ENCODE data around the gene FAM136A. TPM values are rescaled to one million over a fixed set of nuclear protein-coding genes. Genes with fewer than 3 reads are reported as not detected.
"Not testable (repeated sequence)": the region's sequence is repeated elsewhere in the genome, so short reads cannot be mapped to it uniquely, and the experiment has no call there.

The FAM136A gene
- total RNA-seq: 29.3 TPM

DNA sequence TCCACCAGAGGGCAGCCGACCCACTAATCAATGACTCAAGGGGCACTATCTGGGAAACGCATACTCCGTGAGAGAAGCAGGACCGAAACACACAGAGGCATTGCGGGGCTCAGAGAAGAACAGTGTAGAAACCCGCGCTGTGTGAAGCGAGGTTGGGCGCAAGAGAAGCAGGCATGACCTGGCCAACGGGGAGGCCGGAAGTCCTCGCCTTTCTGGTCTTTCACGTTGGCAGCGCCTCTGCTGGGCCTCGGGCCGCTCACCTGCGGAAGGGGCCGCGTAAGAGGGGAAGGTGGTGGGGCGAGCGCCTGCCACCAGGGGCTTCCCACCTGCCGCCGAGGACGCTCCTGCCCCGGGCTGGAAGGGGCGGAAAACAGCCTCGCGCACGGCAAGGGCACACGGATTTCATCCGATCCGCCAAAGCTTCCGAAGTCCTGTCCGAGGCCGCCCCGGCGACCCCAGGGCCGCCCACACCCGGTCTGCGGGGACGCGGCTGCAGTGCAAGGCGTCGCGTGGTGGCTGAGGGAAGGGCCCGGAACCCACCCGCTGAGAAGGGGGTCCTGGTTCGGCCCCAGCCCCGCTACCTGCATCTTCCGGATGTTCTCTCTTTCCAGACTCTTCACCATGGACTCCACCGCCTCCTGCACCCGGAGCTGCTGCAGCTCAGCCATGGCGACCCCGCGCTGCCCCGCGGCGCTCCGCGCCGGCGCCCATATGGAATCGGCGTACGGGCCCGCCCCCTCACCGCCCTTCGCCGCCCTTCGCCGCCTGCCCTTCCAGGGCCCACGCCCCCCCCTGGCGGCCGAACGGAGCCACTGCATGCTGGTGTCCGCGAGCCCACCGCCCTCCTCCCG is at the start of gene FAM136A:
Gene FAM136A, minus strand, starts transcription at position 724 of the 851 bp plus-strand sequence. Its CDS starts 56 bp downstream, at position 668.
- DNase-seq (ENCODE audit: low spot score): peak; percentile 87

GRCh38 chr2:70349921-70350685 is 48.2 kb upstream of the FAM136A start:
- DNase-seq (ENCODE audit: low spot score): no peak

DNA sequence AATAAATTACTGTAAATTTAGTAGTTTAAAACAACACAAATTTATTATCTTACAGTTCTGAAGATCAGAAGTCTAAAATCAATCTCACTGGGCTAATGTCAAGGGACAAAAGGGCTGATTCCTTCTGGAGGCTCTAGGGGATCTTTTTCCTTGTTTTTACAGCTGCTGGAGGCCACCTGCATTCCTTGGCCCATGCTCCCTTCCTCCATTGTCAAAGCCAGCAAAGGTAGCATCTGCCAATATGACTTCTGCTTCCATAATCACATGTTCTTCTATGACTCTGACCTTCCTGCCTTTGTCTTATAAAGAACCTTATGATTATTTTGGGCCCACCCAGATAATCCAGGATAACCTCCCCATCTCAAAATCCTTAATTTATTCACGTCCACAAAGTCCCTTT is 46.0 kb upstream of the FAM136A start:
- DNase-seq (ENCODE audit: low spot score): no peak

DNA sequence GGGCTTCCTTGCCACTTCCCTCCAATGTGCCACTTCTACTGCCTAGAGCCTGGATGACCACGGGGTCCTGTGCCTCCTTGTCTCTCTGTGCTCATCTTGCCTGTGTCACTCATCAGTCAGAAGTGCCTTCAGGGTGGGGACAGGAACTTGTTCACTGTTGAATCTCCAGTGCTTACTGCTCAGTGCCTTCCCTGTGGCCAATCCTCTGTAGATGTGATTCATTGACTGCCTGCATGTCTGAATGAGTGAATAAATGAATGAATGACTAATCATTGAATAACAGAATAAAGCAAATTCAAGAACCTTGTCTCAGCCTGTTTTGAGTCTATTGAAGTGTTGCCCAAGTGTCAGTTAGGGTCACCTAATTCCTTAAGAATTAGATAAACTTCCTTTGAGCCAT is 42.3 kb upstream of the FAM136A start:
- DNase-seq (ENCODE audit: low spot score): no peak

DNA sequence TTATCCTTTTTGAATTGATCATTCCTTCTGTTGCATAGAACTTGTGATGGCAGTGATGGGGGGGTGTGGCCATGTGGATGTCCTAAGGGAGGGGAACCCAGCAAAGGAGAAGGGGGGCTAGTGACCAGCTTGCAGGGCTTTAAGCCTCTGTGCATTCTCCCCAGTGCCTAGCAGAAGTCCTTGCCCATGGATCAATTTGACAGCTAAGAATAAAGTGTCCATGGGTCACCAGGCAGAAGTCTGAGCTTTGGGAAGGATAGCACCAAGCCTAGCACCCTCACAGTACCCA is 39.6 kb upstream of the FAM136A start:
- no peak for DNase-seq (ENCODE audit: low spot score)

DNA sequence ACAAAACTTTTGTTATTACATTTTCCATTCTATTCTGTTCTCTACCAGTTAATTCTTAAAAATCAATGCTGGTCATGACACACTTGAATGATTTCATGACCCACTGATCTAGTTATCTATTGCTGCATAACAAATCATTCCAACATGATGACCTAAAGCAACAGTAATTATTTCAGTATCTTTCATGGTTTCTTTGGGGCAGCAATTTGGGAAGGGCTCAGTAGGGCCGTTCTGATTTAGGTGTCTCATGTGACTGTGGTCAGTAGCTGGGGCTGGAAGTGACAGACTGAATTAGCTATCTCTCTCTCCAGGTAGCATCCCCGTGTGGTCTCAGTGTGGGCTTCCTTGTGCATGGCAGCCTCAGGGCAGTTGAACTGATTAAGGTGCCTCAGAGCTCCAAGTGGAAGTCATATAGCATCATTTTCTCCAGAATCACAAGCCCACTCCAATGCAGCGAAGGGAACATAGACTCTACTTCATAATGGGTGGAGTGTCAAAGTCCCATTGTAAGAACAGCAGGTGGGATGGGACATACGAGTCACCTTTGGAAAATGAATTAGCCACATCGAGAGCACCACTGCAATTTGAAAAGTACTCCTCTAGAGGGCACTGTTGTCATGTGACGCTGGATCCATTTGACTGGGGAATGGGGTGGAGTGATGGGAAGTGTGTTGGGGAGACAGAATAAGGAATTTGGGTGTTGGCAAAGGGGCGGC is 39.1 kb upstream of the FAM136A start:
- DNase-seq (ENCODE audit: low spot score): peak; percentile 45

GRCh38 chr2:70340075-70340474 is 38.2 kb upstream of the FAM136A start:
- DNase-seq (ENCODE audit: low spot score): no peak

- no peak for DNase-seq (ENCODE audit: low spot score)
Measured at GRCh38 chr2:70336552-70336951, 34.7 kb upstream of the FAM136A start.

DNA sequence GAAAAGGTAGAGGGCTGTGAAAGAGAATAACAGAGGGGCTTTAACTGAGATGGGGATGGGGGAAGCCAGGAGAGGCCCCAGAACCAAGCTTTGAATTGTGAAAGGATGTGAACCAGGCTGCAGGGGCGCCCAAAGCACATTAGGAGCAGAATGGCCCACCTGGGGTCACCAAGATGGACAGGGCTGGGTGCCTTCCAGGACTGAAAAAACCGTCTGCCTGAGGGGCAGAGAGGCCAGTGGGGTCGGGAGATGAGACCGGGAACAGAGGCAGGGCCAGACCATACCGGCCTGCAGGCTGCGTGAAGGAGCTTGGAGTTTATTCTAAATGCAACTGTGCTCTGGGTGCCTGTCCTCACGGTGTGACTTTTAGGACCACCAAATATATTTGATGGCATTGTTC is 29.1 kb upstream of the FAM136A start:
- no peak for DNase-seq (ENCODE audit: low spot score)

DNA sequence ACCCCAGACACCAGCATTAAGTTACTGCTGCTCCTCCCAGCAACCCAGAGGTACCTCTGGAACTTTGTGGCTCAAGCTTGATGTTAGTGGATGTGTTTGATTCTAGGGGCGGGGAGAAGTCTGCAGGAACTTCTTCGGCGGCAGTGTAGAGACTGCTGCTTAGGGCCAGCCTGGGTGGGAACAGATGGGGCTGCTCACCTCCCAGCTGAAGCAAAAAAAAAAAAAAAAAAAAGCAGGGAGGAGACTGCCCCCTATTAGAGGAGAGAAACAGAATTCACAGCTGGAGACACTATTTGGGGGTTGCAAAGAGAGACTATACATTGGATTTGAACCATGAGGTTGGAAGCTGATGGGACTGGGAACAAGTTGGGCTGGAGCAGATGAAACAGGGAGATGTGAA is 28.6 kb upstream of the FAM136A start:
- no peak for DNase-seq (ENCODE audit: low spot score)

DNA sequence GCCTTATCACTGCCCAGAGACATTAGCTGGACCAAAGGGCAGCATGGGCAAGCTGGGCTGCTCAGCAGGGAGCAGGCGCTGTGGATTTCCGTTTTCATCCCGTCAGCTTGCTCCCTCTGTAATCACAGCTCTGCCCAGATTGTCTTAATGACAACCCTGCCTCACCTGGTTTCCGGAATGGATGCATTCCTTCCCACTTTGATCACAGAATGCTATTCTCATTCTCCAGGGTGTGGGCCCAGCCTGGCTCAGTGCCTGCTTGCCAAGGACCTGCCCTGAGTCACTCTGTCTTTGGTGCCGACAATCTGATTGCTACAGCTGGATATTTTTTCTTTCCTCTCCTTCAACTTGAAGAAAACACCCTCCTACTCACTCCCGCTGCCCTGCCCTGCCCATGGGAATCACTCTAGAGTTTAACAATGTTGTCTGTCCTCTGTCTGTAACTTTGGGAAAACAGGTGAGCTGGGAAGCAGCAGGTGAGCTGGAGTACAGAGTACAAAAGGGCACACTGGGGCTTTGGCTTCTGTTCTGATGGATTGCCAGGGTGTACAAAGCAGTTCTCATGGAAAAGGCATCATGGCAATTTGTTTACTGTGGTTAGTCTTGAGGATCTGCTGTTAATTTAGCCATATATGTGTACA is 27.2 kb upstream of the FAM136A start:
- DNase-seq (ENCODE audit: low spot score): peak; percentile 79

GRCh38 chr2:70325875-70326274 is 24.0 kb upstream of the FAM136A start:
- DNase-seq (ENCODE audit: low spot score): no peak

- no peak for DNase-seq (ENCODE audit: low spot score)
Measured at GRCh38 chr2:70322518-70322917, 20.7 kb upstream of the FAM136A start.

GRCh38 chr2:70321370-70321769 is 19.5 kb upstream of the FAM136A start:
- no peak for DNase-seq (ENCODE audit: low spot score)

DNA sequence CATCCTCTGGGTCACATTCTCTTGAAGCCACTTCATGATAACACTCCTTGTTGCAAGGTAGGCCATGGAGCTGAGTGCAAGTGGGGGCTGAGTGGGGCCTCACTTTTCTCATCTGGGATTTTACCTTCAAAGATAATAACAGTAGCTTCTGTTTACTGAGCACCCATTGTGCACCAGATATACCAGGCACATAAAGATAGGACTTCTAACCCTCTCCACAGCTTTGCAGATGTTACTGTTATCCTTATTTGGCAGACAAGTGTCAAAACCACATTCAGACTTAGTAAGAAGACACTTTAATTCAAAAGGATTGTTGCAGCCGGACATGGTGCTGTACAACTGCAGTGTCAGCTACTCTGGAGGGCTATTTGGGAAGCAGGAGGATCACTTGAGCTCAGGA is 12.8 kb upstream of the FAM136A start:
- DNase-seq (ENCODE audit: low spot score): no peak

DNA sequence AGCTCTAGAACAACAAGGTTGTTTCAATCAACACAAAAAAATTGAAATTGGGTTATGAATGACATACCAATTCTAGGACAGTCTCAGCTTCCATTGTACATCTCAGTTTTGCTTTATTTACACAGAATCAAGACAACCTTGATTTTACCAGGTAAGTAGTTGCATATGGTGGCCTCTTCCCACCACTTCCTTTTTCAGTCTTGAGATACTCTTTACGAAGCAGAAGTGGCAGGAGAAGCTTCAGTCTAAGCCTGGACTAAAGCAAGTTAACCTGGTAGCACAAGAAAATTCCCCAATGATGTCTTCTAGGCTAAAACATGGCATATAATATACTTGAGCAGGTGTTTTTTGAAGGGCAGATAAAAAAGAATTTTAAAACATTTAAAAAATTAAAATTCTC is 10.7 kb upstream of the FAM136A start:
- DNase-seq (ENCODE audit: low spot score): no peak

- DNase-seq (ENCODE audit: low spot score): no peak
Measured at GRCh38 chr2:70310899-70311298, 9.0 kb upstream of the FAM136A start.

DNA sequence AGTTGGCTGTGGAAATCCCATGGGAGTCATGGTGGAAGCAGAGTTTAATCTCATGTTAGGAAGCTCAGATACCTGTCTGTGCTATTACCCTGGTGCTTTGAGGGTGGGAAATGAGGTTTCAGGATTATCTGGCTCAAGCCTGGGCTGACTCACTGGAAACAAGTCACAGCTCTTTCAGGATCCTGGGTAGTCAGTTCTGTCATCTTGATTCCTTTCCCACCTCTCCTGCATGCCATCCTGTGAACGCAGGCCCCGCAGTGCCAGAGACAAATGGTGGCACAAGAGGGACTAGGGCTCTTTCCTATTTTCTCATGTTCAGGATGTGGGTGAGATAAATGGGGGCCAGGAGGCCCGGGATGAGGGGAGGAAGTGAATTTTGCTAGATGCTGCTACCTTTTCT is 3.7 kb upstream of the FAM136A start:
- DNase-seq (ENCODE audit: low spot score): no peak

GRCh38 chr2:70304498-70304897 is 2.6 kb upstream of the FAM136A start:
- no peak for DNase-seq (ENCODE audit: low spot score)

- no peak for DNase-seq (ENCODE audit: low spot score)
Measured at GRCh38 chr2:70303186-70303585, 1.3 kb upstream of the FAM136A start.

DNA sequence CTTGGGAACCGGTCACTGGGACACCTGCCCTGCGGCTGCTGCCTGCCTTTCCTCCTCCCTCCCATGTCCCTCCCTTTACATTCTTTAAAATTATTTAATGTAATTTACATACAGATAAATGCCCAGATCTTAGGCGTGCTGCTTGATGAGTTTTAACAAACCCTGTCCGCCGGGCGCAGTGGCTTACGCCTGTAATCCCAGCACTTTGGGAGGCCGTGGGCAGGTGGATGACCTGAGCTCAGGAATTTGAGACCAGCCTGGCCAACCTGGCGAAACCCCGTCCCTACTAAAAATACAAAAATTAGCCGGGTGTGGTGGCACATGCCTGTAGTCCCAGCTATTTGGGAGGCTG is 304 bp upstream of the FAM136A start:
- not testable (repeated sequence) for DNase-seq (ENCODE audit: low spot score)

GRCh38 chr2:70300771-70301343 is 1.0 kb downstream of the FAM136A start:
- DNase-seq (ENCODE audit: low spot score): no peak

All from ureter (tissue), 1 donor.